ENCODE measurements around the gene NECTIN3. TPM values are rescaled to one million over a fixed set of nuclear protein-coding genes. Genes with fewer than 3 reads are reported as not detected.

NECTIN3 gene
- total and polyA plus RNA-seq, 8 donors: 1.3 to 10.3 (median 6.6) TPM

DNA sequence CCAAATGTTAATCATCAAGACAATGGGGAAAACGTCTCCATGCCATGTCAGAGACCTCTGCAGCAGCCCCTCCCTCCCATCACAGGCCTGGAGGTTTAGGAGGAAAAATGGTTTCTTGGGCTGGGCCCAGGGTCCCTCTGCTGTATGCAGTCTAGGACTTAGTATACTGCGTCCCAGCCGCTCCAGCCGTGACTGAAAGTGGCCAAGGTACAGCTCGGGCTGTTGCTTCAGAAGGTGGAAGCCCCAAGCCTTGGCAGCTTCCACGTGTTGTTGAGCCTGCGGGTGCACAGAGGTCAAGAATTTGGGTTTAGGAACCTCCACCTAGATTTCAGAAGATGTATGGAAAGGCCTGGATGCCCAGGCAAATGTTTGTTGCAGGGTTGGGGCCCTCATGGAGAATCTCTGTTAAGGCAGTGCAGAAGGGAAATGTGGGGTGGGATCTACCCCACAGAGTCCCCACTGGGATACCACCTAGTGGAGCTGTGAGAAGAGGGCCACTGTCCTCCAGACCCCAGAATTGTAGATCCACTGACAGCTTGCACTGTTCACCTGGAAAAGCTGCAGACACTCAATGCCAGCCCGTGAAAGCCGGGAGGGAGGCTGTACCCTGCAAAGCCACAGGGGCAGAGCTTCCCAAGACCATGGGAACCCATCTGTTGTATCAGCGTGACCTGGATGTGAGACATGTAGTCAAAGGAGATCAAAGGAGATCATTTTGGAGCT is 25.0 kb downstream of the NECTIN3 start:
- Histone ChIP-seq H3K4me3 (no peak overlapping the region), H3K9me3 (no peaks in the 10 kb centered on the region), H3K4me1 (peaks cover 0 to 2% (median 0%) of the 10 kb centered on the region in 3 donors), H3K27me3 (no peaks in the 10 kb centered on the region), H3K27ac (no peak overlapping the region), H3K36me3 (no peaks in the 10 kb centered on the region)
- FAIRE-seq (no peak), DNase-seq (peak in 1 of 6 donors; percentile 32), ATAC-seq (no peak)
- 89 to 90% methylated on average over 10 of the region's 10 CpGs for WGBS, 2 donors
- intact Hi-C loops (cut with DNase I): no loop called here
- TF ChIP-seq, protein P1, sequence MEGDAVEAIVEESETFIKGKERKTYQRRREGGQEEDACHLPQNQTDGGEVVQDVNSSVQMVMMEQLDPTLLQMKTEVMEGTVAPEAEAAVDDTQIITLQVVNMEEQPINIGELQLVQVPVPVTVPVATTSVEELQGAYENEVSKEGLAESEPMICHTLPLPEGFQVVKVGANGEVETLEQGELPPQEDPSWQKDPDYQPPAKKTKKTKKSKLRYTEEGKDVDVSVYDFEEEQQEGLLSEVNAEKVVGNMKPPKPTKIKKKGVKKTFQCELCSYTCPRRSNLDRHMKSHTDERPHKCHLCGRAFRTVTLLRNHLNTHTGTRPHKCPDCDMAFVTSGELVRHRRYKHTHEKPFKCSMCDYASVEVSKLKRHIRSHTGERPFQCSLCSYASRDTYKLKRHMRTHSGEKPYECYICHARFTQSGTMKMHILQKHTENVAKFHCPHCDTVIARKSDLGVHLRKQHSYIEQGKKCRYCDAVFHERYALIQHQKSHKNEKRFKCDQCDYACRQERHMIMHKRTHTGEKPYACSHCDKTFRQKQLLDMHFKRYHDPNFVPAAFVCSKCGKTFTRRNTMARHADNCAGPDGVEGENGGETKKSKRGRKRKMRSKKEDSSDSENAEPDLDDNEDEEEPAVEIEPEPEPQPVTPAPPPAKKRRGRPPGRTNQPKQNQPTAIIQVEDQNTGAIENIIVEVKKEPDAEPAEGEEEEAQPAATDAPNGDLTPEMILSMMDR (IDR thresholded peaks at IDR 0.05): no peak

GRCh38 chr3:111103807-111104206 is 32.2 kb downstream of the NECTIN3 start:
- ATAC-seq (no peak), DNase-seq (no peak), FAIRE-seq (no peak)
- Histone ChIP-seq H3K27me3 (no peaks in the 10 kb centered on the region), H3K27ac (no peak overlapping the region), H3K4me1 (no peaks in the 10 kb centered on the region), H3K36me3 (no peaks in the 10 kb centered on the region), H3K9me3 (no peaks in the 10 kb centered on the region), H3K4me3 (no peak overlapping the region)
- intact Hi-C loops (cut with DNase I): no loop called here
- WGBS, 2 donors: 74 to 97% methylated on average over 1 of the region's 1 CpG
- TF ChIP-seq, protein P1 (IDR thresholded peaks at IDR 0.05): no peak

DNA sequence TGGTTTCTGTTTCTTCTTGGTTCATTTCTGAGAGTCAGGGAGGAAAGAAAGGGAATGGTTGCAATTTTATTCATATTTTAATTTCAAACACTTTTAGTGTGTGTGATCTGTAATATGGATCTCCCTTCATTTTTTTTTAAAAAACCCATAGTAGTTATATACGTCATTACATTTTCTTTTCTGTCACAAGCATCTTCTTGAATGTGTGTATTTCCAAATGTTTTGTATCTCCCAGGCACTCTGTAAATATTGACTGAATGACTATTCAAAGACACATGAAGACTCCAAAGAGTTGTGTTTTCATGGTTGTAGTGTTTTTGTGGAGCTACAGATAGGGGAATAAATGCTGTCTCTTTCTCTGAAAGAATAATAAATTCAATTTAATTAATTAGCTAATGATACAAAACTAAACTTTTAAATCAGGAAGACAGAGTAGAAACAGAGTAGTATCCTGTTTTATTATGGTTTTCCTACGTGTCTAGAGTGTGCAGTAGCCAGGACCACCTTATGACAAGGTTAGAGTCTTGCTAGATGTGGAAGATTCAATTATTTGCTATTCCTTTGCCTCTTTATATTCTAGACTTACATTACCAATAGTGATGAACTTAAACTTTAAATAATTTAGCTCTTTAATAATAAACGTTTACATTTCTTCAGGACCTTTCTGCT is 35.5 kb downstream of the NECTIN3 start:
- ATAC-seq (no peak), DNase-seq (no peak), FAIRE-seq (no peak)
- Histone ChIP-seq H3K27me3 (no peaks in the 10 kb centered on the region), H3K36me3 (no peaks in the 10 kb centered on the region), H3K9me3 (no peaks in the 10 kb centered on the region), H3K27ac (no peak overlapping the region), H3K4me1 (no peaks in the 10 kb centered on the region), H3K4me3 (no peak overlapping the region)
- WGBS, 2 donors: 54 to 65% methylated on average over 3 of the region's 3 CpGs
- intact Hi-C loops (cut with DNase I): no loop called here
- TF ChIP-seq, protein P1 (IDR thresholded peaks at IDR 0.05): no peak

GRCh38 chr3:111107662-111108035 is 36.0 kb downstream of the NECTIN3 start:
- intact Hi-C loops (cut with DNase I): no loop called here
- DNase-seq (no peak), FAIRE-seq (no peak), ATAC-seq (no peak)
- Histone ChIP-seq H3K27ac (no peak overlapping the region), H3K27me3 (no peaks in the 10 kb centered on the region), H3K9me3 (no peaks in the 10 kb centered on the region), H3K36me3 (no peaks in the 10 kb centered on the region), H3K4me1 (no peaks in the 10 kb centered on the region), H3K4me3 (no peak overlapping the region)
- TF ChIP-seq, protein P1 (IDR thresholded peaks at IDR 0.05): no peak
- WGBS, 2 donors: 60 to 76% methylated on average over 2 of the region's 2 CpGs

DNA sequence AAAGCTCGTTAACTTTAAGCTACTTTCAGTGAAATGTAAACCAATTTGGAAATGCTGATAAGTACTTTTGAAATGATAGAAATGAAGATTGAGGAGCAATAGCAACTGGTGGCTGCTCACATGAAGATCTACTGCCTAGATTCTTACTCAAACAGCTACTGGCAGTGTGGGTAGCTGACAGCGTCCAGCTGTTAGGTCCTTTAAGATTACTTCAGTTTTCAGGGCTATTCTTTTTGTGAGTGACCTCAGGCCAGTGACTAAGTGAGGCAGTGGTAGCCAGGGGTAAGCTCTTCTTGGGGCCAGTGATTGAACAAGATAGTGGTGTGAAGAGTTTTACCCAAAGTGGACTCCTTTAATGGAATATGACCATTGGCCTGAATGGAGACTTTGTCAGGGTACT is 41.3 kb downstream of the NECTIN3 start:
- Histone ChIP-seq H3K27ac (no peak overlapping the region), H3K27me3 (no peaks in the 10 kb centered on the region), H3K4me3 (no peak overlapping the region), H3K4me1 (no peaks in the 10 kb centered on the region), H3K9me3 (no peaks in the 10 kb centered on the region), H3K36me3 (no peaks in the 10 kb centered on the region)
- TF ChIP-seq, protein P1 (IDR thresholded peaks at IDR 0.05): no peak
- FAIRE-seq (no peak), DNase-seq (no peak), ATAC-seq (no peak)
- WGBS, 2 donors: 78 to 79% methylated on average over 2 of the region's 2 CpGs
- intact Hi-C loops (cut with DNase I): no loop called here
